K562 (cell line): Measurements from ENCODE around the gene IMMP2L. TPM values are rescaled to one million over a fixed set of nuclear protein-coding genes. Genes with fewer than 3 reads are reported as not detected.
A peak's percentile ranks its signal among the peaks of the same experiment; 100 is the strongest.

Experiments used
- ATAC-seq: fragments of 200-7000 bp; cut with Tn5 transposase; 3 replicates; pipeline ENCODE4 v1.9.1; 2020; ENCODE audit warnings: moderate library complexity
- BruUV-seq: library from RNA; stranded (reverse); fragments of 400-500 nt; replicated peaks from 2 replicates; lab custom pipeline; 2021; lab: Mats Ljungman, UMichigan
- CTCF ChIA-PET: fragments of 300-600 bp; formaldehyde crosslinking; extraction: SDS; loops from one replicate; lab custom pipeline; 2021; ENCODE audit warnings: low intra/inter-chr PET ratio; lab: Yijun Ruan, JAX
- POLR2A ChIA-PET: fragments of 300-600, 350-650 bp; sonication (Branson Sonifier 250); formaldehyde crosslinking; extraction: SDS; loops from one replicate; lab custom pipeline; 2021; ENCODE audit warnings: antibody characterized with exemption, inconsistent platforms; lab: Yijun Ruan, JAX
- DNase-seq, 4 experiments: peaks; one replicate each; pipeline versions ENCODE4 v3.0.0 to v3.0.0-alpha.2; 2011 to 2018; ENCODE audit warnings: low spot score in 3 of 4, mixed read lengths in 3 of 4; ENCODE audit errors: extremely low read depth in 1 of 4
- FAIRE-seq: peaks from 2 replicates; lab custom pipeline; 2011; peaks lifted over from hg19 to GRCh38; lab: Jason Lieb, UNC
- H2AFZ ChIP-seq: 2 replicates; pipeline ENCODE4 v1.6.0; 2011; ENCODE audit warnings: low read depth, low read length, control low read depth, inconsistent platforms
- H3K27ac ChIP-seq: fragments of 200-600 bp; 3 replicates; pipeline ENCODE4 v1.8.0; 2011; ENCODE audit warnings: low read depth, mild to moderate bottlenecking, control low read depth, inconsistent platforms, low read length, moderate library complexity, mixed read lengths; ENCODE audit errors: extremely low read depth
- H3K27me3 ChIP-seq, 2 experiments: fragments of 300-600 bp in 1 of 2; 2 replicates in 1 of 2; 3 replicates in 1 of 2; pipeline versions ENCODE4 v1.6.0 to v1.8.0; 2011; ENCODE audit warnings: inconsistent platforms in 2 of 2, low read length in 2 of 2, mild to moderate bottlenecking in 1 of 2, mixed read lengths in 1 of 2, moderate library complexity in 1 of 2; ENCODE audit not compliant: control insufficient read depth in 2 of 2, insufficient read depth in 2 of 2
- H3K36me3 ChIP-seq: fragments of 300-600 bp; 3 replicates; pipeline ENCODE4 v1.8.0; 2011; ENCODE audit warnings: mild to moderate bottlenecking, low read length, inconsistent platforms; ENCODE audit not compliant: control insufficient read depth, insufficient read depth
- H3K4me1 ChIP-seq, 2 experiments: fragments of 200-600 bp in 1 of 2; replicated peaks in 1 of 2; 2 replicates in 1 of 2; 3 replicates in 1 of 2; pipeline versions ENCODE4 v1.5.1 to v1.8.0; 2011; ENCODE audit warnings: inconsistent platforms in 2 of 2, low read length in 2 of 2, mild to moderate bottlenecking in 1 of 2, mixed read lengths in 1 of 2, moderate library complexity in 1 of 2; ENCODE audit not compliant: control insufficient read depth in 2 of 2, insufficient read depth in 2 of 2
- H3K4me2 ChIP-seq: 2 replicates; pipeline ENCODE4 v1.6.1; 2011; ENCODE audit warnings: low read length, control low read depth, inconsistent platforms, mixed read lengths; ENCODE audit not compliant: insufficient read depth
- H3K4me3 ChIP-seq: fragments of 200-600 bp; sonication (generic), shearing (Covaris generic); 2 replicates; pipeline ENCODE4 v1.5.1; 2016; ENCODE audit warnings: control low read depth, inconsistent platforms
- H3K79me2 ChIP-seq: fragments of 200-600 bp; 3 replicates; pipeline ENCODE4 v1.8.0; 2011; ENCODE audit warnings: low read length, inconsistent platforms; ENCODE audit not compliant: control insufficient read depth, insufficient read depth
- H3K9ac ChIP-seq, 2 experiments: 2 replicates each; pipeline versions ENCODE4 v1.6.0 to v1.6.1; 2011; ENCODE audit warnings: low read depth in 2 of 2, low read length in 2 of 2, control low read depth in 1 of 2, inconsistent platforms in 1 of 2, mild to moderate bottlenecking in 1 of 2, mixed read lengths in 1 of 2; ENCODE audit not compliant: insufficient read depth in 1 of 2
- H3K9me1 ChIP-seq: one replicate; pipeline ENCODE4 v1.6.0; 2011; ENCODE audit warnings: inconsistent platforms, mild to moderate bottlenecking, low read length, moderate library complexity; ENCODE audit not compliant: control insufficient read depth, insufficient read depth
- H3K9me3 ChIP-seq: replicated peaks from 2 replicates; pipeline ENCODE4 v1.5.1; 2011; ENCODE audit warnings: low read depth, low read length, inconsistent platforms; ENCODE audit not compliant: control insufficient read depth, insufficient read depth
- H4K20me1 ChIP-seq: replicated peaks from 2 replicates; pipeline ENCODE4 v1.6.1; 2011; ENCODE audit warnings: low read length, inconsistent platforms, mixed read lengths; ENCODE audit not compliant: control insufficient read depth, insufficient read depth
- ARID3A ChIP-seq: IDR thresholded peaks from 2 replicates; pipeline ENCODE4 v1.6.1; 2012; ENCODE audit warnings: low read depth, low read length, improper control_type of control experiment, borderline replicate concordance
- CEBPB ChIP-seq: fragments of 450-650 bp; IDR thresholded peaks from 2 replicates; pipeline ENCODE4 v1.6.1; 2016; ENCODE audit warnings: missing genetic modification characterization, missing compliant biosample characterization
- CEBPG ChIP-seq, 3 experiments: fragments of 200-800 bp in 1 of 3; sonication (Bioruptor generic) in 1 of 3; sonication (generic) in 1 of 3; formaldehyde crosslinking in 1 of 3; IDR thresholded peaks in 2 of 3; conservative IDR thresholded peaks in 1 of 3; 2 replicates each; pipeline versions ENCODE4 v1.6.1 to v1.8.0; 2016 to 2022; ENCODE audit warnings: missing compliant biosample characterization in 2 of 3, missing genetic modification characterization in 2 of 3, mild to moderate bottlenecking in 1 of 3, missing genetic modification reagents in 1 of 3
- FOSL1 ChIP-seq: fragments of 200-800 bp; sonication (Bioruptor generic); conservative IDR thresholded peaks from 2 replicates; pipeline ENCODE4 v1.6.1; 2016; ENCODE audit warnings: missing genetic modification characterization, missing compliant biosample characterization
- GATAD2B ChIP-seq: fragments of 450-650 bp; IDR thresholded peaks from 2 replicates; pipeline ENCODE4 v1.6.1; 2017; ENCODE audit warnings: mild to moderate bottlenecking, borderline replicate concordance
- GTF2E2 ChIP-seq: fragments of 200-800 bp; sonication (Bioruptor generic); IDR thresholded peaks from 2 replicates; pipeline ENCODE4 v1.6.1; 2016; ENCODE audit warnings: missing genetic modification characterization, missing compliant biosample characterization
- GTF2F1 ChIP-seq: IDR thresholded peaks from 2 replicates; pipeline ENCODE4 v1.6.1; 2011; ENCODE audit warnings: low read depth, low read length, improper control_type of control experiment
- KDM5B ChIP-seq: fragments of 200-600 bp; sonication (generic); IDR thresholded peaks from 2 replicates; pipeline ENCODE4 v1.6.1; 2012; ENCODE audit warnings: low read depth, mild to moderate bottlenecking, moderate library complexity, low read length, control low read depth, inconsistent platforms; ENCODE audit not compliant: insufficient replicate concordance
- MYBL2 ChIP-seq, 2 experiments: fragments of 450-650 bp in 1 of 2; sonication (generic) in 1 of 2; formaldehyde crosslinking in 1 of 2; IDR thresholded peaks; 2 replicates each; pipeline versions ENCODE4 v1.6.1 to v1.8.1; 2017 to 2022; ENCODE audit warnings: borderline replicate concordance in 1 of 2, inconsistent platforms in 1 of 2, low read depth in 1 of 2, mild to moderate bottlenecking in 1 of 2, missing genetic modification reagents in 1 of 2, moderate library complexity in 1 of 2
- NFE2L1 ChIP-seq: fragments of 450-650 bp; IDR thresholded peaks from 2 replicates; pipeline ENCODE4 v1.6.1; 2016; ENCODE audit warnings: missing genetic modification characterization, low read depth, mild to moderate bottlenecking, missing compliant biosample characterization, moderate library complexity, borderline replicate concordance
- ZNF3 ChIP-seq: fragments of 250-450 bp; sonication (Bioruptor Pico); IDR thresholded peaks from 2 replicates; pipeline ENCODE4 v1.5.0; 2021; ENCODE audit warnings: mild to moderate bottlenecking, moderate library complexity
- ZNF384 ChIP-seq: IDR thresholded peaks from 2 replicates; pipeline ENCODE4 v1.6.1; 2012; ENCODE audit warnings: low read depth, low read length, improper control_type of control experiment
- WGBS: fragments of 100-300 bp; shearing (Covaris generic); methylation state at CpG from one replicate; pipeline ENCODE4 v1.1.6; 2016; ENCODE audit warnings: low coverage, mixed read lengths; ENCODE audit not compliant: insufficient coverage; ENCODE audit errors: missing lambda C conversion rate; 5-methylcytosine and 5-hydroxymethylcytosine counted together
- in situ Hi-C: fragments of 300-500 bp; cut with MboI; formaldehyde crosslinking; loops from 4 replicates; pipeline ENCODE4 v1.15.0; 2018; ENCODE audit warnings: inconsistent platforms, mixed read lengths
- intact Hi-C: fragments of 100-400 bp; cut with micrococcal nuclease; formaldehyde crosslinking; loops from 2 replicates; pipeline ENCODE4 v1.14.2; 2022
- polyA plus RNA-seq, 8 experiments: library from polyadenylated mRNA; depleted of rRNA in 4 of 8; stranded (reverse) in 5 of 8; unstranded in 3 of 8; fragments of >200 nt; fragmentation: Nextera tagmentation in 2 of 8; fragmentation: Illumina TruSeq in 1 of 8; extraction: Ambion mirVana in 2 of 8; extraction: Trizol in 1 of 8; gene quantifications; 2 replicates each; pipeline versions ENCODE4 v1.2.1 to v1.2.3, GENCODE V29; 2011 to 2014; ENCODE audit warnings: inconsistent platforms in 1 of 8, missing spikeins in 1 of 8
- total RNA-seq, 7 experiments: library from RNA; depleted of rRNA in 6 of 7; stranded (reverse); fragments of >200 nt in 6 of 7; fragmentation: Illumina TruSeq in 2 of 7; extraction: Trizol in 2 of 7; gene quantifications; 2 replicates each; pipeline versions ENCODE4 v1.2.1 to v1.2.3, GENCODE V29; 2011 to 2021; ENCODE audit warnings: low replicate concordance in 1 of 7
- TF ChIP-seq, protein P1 (sequence below): fragments of 250-450 bp; sonication (Bioruptor Pico); IDR thresholded peaks from 2 replicates; pipeline ENCODE4 v1.4.0; 2020; ENCODE audit warnings: borderline replicate concordance

IMMP2L gene
- total and polyA plus RNA-seq, 9 of the 15 experiments (the other 6 are each of a cell fraction or from before 2014, with no cell fraction given), result 29.7 to 116 (median 53.0) TPM

DNA sequence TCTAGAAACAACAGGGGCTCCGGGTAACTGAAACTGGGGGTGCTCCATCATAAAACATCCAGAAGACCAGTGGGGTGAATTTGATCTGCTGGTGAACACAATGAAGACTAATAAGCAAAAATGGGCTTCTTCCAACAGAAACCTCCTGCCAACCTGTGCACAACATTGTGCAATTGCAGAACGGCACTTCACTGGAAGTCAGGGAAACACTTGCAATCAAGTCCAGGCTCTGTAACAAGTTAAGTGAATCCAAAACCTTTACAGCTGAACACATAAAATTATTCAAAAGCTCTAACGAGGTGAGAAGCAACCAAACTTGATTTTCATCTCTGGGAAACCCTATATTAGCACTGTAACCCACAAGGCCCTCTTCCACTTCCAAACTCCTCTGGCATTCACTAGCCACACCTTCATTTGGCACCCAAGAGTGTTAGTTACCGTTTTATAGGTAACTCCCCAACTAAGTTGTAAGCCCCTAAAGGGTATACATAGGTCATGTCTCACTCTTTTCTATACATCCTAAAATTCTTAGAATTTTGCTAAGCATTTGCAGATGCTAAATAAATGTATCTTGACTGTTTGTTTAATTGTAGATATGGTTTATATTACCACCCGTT is 22.0 kb downstream of the IMMP2L start:
- FAIRE-seq (no peak), DNase-seq (no peak), ATAC-seq (no peak)
- H3K9me3 ChIP-seq, result no peaks in the 10 kb centered on the region
- TF ChIP-seq GTF2E2 (tag) (no peak), GATAD2B (no peak), GTF2F1 (no peak), MYBL2 (IDR thresholded peaks at IDR 0.05; ENCODE audit: low read depth) (no peak), MYBL2 (CRISPR knock-in tag; IDR thresholded peaks at IDR 0.05; ENCODE audit: borderline replicate concordance) (no peak), ZNF3 (CRISPR knock-in tag) (no peak), FOSL1 (tag) (no peak), CEBPG (CRISPR knock-in tag; IDR thresholded peaks at IDR 0.05) (no peak), CEBPG (tag; conservative IDR thresholded peaks at IDR 0.05 in 1 of 2, IDR thresholded peaks at IDR 0.05 in 1 of 2) (peak in 1 of 2 experiments; percentile 24; a peak in 1 of 4 replicates), KDM5B (no peak), CEBPB (tag) (peak; percentile 59), ZNF384 (no peak), ARID3A (no peak), NFE2L1 (tag) (no peak)
- TF ChIP-seq, protein P1, sequence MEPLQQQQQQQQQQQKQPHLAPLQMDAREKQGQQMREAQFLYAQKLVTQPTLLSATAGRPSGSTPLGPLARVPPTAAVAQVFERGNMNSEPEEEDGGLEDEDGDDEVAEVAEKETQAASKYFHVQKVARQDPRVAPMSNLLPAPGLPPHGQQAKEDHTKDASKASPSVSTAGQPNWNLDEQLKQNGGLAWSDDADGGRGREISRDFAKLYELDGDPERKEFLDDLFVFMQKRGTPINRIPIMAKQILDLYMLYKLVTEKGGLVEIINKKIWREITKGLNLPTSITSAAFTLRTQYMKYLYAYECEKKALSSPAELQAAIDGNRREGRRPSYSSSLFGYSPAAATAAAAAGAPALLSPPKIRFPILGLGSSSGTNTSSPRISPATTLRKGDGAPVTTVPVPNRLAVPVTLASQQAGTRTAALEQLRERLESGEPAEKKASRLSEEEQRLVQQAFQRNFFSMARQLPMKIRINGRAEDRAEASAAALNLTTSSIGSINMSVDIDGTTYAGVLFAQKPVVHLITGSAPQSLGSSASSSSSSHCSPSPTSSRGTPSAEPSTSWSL, result no peak
- no peaks in the 10 kb centered on the region for H3K79me2 ChIP-seq
- no peaks in the 10 kb centered on the region for H3K4me1 ChIP-seq
- H3K9me1 ChIP-seq, result no peaks in the 10 kb centered on the region
- BruUV-seq, result no TSS peak
- no peak overlapping the region for H2AFZ ChIP-seq
- no peak overlapping the region for H3K4me3 ChIP-seq
- no peaks in the 10 kb centered on the region for H3K27me3 ChIP-seq
- in situ Hi-C loops, result no loop called here
- intact Hi-C loops, result no loop called here
- H3K27ac ChIP-seq, result no peak overlapping the region
- 78% methylated on average over 5 of the region's 5 CpGs for WGBS
- H3K36me3 ChIP-seq, result peaks cover 23% of the 10 kb centered on the region; the same call in 2 of the 3 replicates
- no peak overlapping the region for H3K4me2 ChIP-seq
- no peaks in the 10 kb centered on the region for H4K20me1 ChIP-seq
- H3K9ac ChIP-seq, result no peak overlapping the region
- CTCF ChIA-PET, result no interaction called here
- POLR2A ChIA-PET, result interaction anchor here (1.1 to 1.2 kb wide), 2 partner anchors 17 to 21 kb away, joined by 4 read pairs; no protein-coding TSS in a partner anchor
